ENCODE measurements around the gene CYP21A2. TPM values are rescaled to one million over a fixed set of nuclear protein-coding genes. Genes with fewer than 3 reads are reported as not detected.
A peak's percentile ranks its signal among the peaks of the same experiment; 100 is the strongest.

The CYP21A2 gene
- total and polyA plus RNA-seq, 2 experiments from 2014 or later = 0.62 to 1.0 TPM

- Histone ChIP-seq H3K4me3 (no peak overlapping the region), H3K9me3 (ENCODE audit: low read depth) (no peaks in the 10 kb centered on the region), H3K4me1 (ENCODE audit: low read depth) (no peaks in the 10 kb centered on the region), H3K27me3 (peaks cover 9% of the 10 kb centered on the region), H3K27ac (no peak overlapping the region), H3K36me3 (no peaks in the 10 kb centered on the region)
- TF ChIP-seq, protein P1, sequence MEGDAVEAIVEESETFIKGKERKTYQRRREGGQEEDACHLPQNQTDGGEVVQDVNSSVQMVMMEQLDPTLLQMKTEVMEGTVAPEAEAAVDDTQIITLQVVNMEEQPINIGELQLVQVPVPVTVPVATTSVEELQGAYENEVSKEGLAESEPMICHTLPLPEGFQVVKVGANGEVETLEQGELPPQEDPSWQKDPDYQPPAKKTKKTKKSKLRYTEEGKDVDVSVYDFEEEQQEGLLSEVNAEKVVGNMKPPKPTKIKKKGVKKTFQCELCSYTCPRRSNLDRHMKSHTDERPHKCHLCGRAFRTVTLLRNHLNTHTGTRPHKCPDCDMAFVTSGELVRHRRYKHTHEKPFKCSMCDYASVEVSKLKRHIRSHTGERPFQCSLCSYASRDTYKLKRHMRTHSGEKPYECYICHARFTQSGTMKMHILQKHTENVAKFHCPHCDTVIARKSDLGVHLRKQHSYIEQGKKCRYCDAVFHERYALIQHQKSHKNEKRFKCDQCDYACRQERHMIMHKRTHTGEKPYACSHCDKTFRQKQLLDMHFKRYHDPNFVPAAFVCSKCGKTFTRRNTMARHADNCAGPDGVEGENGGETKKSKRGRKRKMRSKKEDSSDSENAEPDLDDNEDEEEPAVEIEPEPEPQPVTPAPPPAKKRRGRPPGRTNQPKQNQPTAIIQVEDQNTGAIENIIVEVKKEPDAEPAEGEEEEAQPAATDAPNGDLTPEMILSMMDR (IDR thresholded peaks at IDR 0.05; ENCODE audit: low read depth, low read length) = no peak
- no peak for DNase-seq (ENCODE audit: low read depth in 1 of 2, low spot score in 1 of 2)
Measured at GRCh38 chr6:32085759-32086459, 47.7 kb downstream of the CYP21A2 start.

GRCh38 chr6:32086661-32087573 lies 48.7 kb downstream of the CYP21A2 start:
- no peak overlapping the region for H3K27ac ChIP-seq
- DNase-seq (ENCODE audit: low read depth in 1 of 2, low spot score in 1 of 2) = peak; percentile 10 to 70
- TF ChIP-seq, protein P1 (IDR thresholded peaks at IDR 0.05; ENCODE audit: low read depth, low read length) = no peak
- no peaks in the 10 kb centered on the region for H3K4me1 ChIP-seq (ENCODE audit: low read depth)
- no peaks in the 10 kb centered on the region for H3K36me3 ChIP-seq
- H3K27me3 ChIP-seq = peaks cover 9% of the 10 kb centered on the region
- H3K9me3 ChIP-seq (ENCODE audit: low read depth) = no peaks in the 10 kb centered on the region
- H3K4me3 ChIP-seq = no peak overlapping the region

GRCh38 chr6:32087574-32088486 lies 49.6 kb downstream of the CYP21A2 start:
- TF ChIP-seq, protein P1 (IDR thresholded peaks at IDR 0.05; ENCODE audit: low read depth, low read length) = peak; percentile 51
- no peak overlapping the region for H3K4me3 ChIP-seq

GRCh38 chr6:32088487-32089049 lies 50.4 kb downstream of the CYP21A2 start:
- Histone ChIP-seq H3K4me3 (no peak overlapping the region), H3K4me1 (ENCODE audit: low read depth) (no peaks in the 10 kb centered on the region), H3K36me3 (no peaks in the 10 kb centered on the region), H3K27ac (no peak overlapping the region), H3K9me3 (ENCODE audit: low read depth) (no peaks in the 10 kb centered on the region), H3K27me3 (peaks cover 9% of the 10 kb centered on the region)
- TF ChIP-seq, protein P1 (IDR thresholded peaks at IDR 0.05; ENCODE audit: low read depth, low read length) = no peak
- DNase-seq (ENCODE audit: low read depth in 1 of 2, low spot score in 1 of 2) = no peak

More at GRCh38 chr6:32087574-32088486, 49.6 kb downstream of the CYP21A2 start:
- no peaks in the 10 kb centered on the region for H3K36me3 ChIP-seq
- H3K27ac ChIP-seq = no peak overlapping the region
- H3K4me1 ChIP-seq (ENCODE audit: low read depth) = no peaks in the 10 kb centered on the region
- H3K9me3 ChIP-seq (ENCODE audit: low read depth) = no peaks in the 10 kb centered on the region
- peaks cover 9% of the 10 kb centered on the region for H3K27me3 ChIP-seq
- peak; percentile 78 to 93 for DNase-seq (ENCODE audit: low read depth in 1 of 2, low spot score in 1 of 2)

Data from cardiac muscle cell (in vitro differentiated cells and primary cell).